ENCODE measurements around the gene BZW1.

BZW1 gene

GRCh38 chr2:200829258-200829655 lies 17.5 kb downstream of the BZW1 start:
- DNase-seq (ENCODE audit: extremely low read depth in 1 of 2, low read depth in 1 of 2): no peak

GRCh38 chr2:200834701-200835100 lies 23.0 kb downstream of the BZW1 start:
- no peak for DNase-seq (ENCODE audit: extremely low read depth in 1 of 2, low read depth in 1 of 2)

GRCh38 chr2:200839513-200839912 lies 27.8 kb downstream of the BZW1 start:
- DNase-seq (ENCODE audit: extremely low read depth in 1 of 2, low read depth in 1 of 2): no peak

GRCh38 chr2:200843993-200844948 lies 32.6 kb downstream of the BZW1 start:
- DNase-seq (ENCODE audit: extremely low read depth in 1 of 2, low read depth in 1 of 2): no peak

- DNase-seq (ENCODE audit: extremely low read depth in 1 of 2, low read depth in 1 of 2): no peak
These were observed 33.5 kb downstream of the BZW1 start for GRCh38 chr2:200845194-200845593.

GRCh38 chr2:200845669-200846325 lies 34.1 kb downstream of the BZW1 start:
- DNase-seq (ENCODE audit: extremely low read depth in 1 of 2, low read depth in 1 of 2): no peak

- DNase-seq (ENCODE audit: extremely low read depth in 1 of 2, low read depth in 1 of 2): no peak
These were observed 35.6 kb downstream of the BZW1 start for GRCh38 chr2:200847269-200847668.

GRCh38 chr2:200847939-200848338 lies 36.2 kb downstream of the BZW1 start:
- DNase-seq (ENCODE audit: extremely low read depth in 1 of 2, low read depth in 1 of 2): no peak

- DNase-seq (ENCODE audit: extremely low read depth in 1 of 2, low read depth in 1 of 2): no peak
These were observed 39.0 kb downstream of the BZW1 start for GRCh38 chr2:200850512-200851256.

GRCh38 chr2:200851398-200852248 lies 39.9 kb downstream of the BZW1 start:
- DNase-seq (ENCODE audit: extremely low read depth in 1 of 2, low read depth in 1 of 2): no peak

GRCh38 chr2:200852605-200853004 lies 40.9 kb downstream of the BZW1 start:
- no peak for DNase-seq (ENCODE audit: extremely low read depth in 1 of 2, low read depth in 1 of 2)

GRCh38 chr2:200856806-200857205 lies 45.1 kb downstream of the BZW1 start:
- DNase-seq (ENCODE audit: extremely low read depth in 1 of 2, low read depth in 1 of 2): no peak

- no peak for DNase-seq (ENCODE audit: extremely low read depth in 1 of 2, low read depth in 1 of 2)
These were observed 48.5 kb downstream of the BZW1 start for GRCh38 chr2:200860092-200860795.

- DNase-seq (ENCODE audit: extremely low read depth in 1 of 2, low read depth in 1 of 2): no peak
These were observed 50.0 kb downstream of the BZW1 start for GRCh38 chr2:200861617-200862155.

- peak in 1 of 2 donors; percentile 41 for DNase-seq (ENCODE audit: extremely low read depth in 1 of 2, low read depth in 1 of 2)
These were observed 50.9 kb downstream of the BZW1 start for GRCh38 chr2:200862532-200863000.

- no peak for DNase-seq (ENCODE audit: extremely low read depth in 1 of 2, low read depth in 1 of 2)
These were observed 52.1 kb downstream of the BZW1 start for GRCh38 chr2:200863782-200864175.

GRCh38 chr2:200864176-200865034 lies 52.7 kb downstream of the BZW1 start, which contains the start of gene CLK1:
Gene CLK1, minus strand, starts transcription at chr2:200864658. Its CDS starts 2,796 bp downstream, at chr2:200861862.
- peak; percentile 82 to 97 for DNase-seq (ENCODE audit: extremely low read depth in 1 of 2, low read depth in 1 of 2)

GRCh38 chr2:200869014-200869413 lies 57.3 kb downstream of the BZW1 start:
- no peak for DNase-seq (ENCODE audit: extremely low read depth in 1 of 2, low read depth in 1 of 2)
